Esophagus squamous epithelium (tissue), 5 donors: Measurements from ENCODE around the gene DNASE1L3. TPM values are rescaled to one million over a fixed set of nuclear protein-coding genes. Genes with fewer than 3 reads are reported as not detected.

Experiments
- DNase-seq: peaks from one replicate; lab custom pipeline; 2025; lab: John Stamatoyannopoulos, UW
- H3K27ac ChIP-seq, 4 donors: fragments of 200-600 bp; sonication (generic); one replicate each; pipeline ENCODE4 v1.5.1; 2016 to 2019; ENCODE audit warnings: mild to moderate bottlenecking in 1 of 4
- H3K27me3 ChIP-seq, 4 donors: fragments of 200-600 bp; sonication (generic); 1 replicate in 3 of 4; 2 replicates in 1 of 4; pipeline versions ENCODE4 v1.5.1 to v1.6.0; 2017 to 2021; ENCODE audit warnings: antibody characterized with exemption in 1 of 4
- H3K36me3 ChIP-seq, 3 donors: fragments of 200-600 bp; sonication (generic); one replicate each; pipeline ENCODE4 v1.5.1; 2016 to 2019
- H3K4me1 ChIP-seq, 3 donors: fragments of 200-600 bp; sonication (generic); one replicate each; pipeline ENCODE4 v1.5.1; 2017 to 2019
- H3K4me3 ChIP-seq, 4 donors: fragments of 200-600 bp; sonication (generic); 1 replicate in 3 of 4; 2 replicates in 1 of 4; pipeline ENCODE4 v1.5.1; 2016 to 2019; ENCODE audit warnings: mild to moderate bottlenecking in 2 of 4, moderate library complexity in 1 of 4
- H3K9me3 ChIP-seq, 3 donors: fragments of 200-600 bp; sonication (generic); one replicate each; pipeline ENCODE4 v1.5.1; 2016 to 2019
- CTCF ChIP-seq, 6 experiments: fragments of 450-650 bp in 4 of 6; fragments of 200-600 bp in 2 of 6; sonication (generic) in 2 of 6; IDR thresholded peaks; one replicate each; pipeline ENCODE4 v1.5.1; 2016 to 2019; ENCODE audit warnings: antibody characterized with exemption in 6 of 6, mild to moderate bottlenecking in 4 of 6, moderate library complexity in 4 of 6
- POLR2A ChIP-seq, 4 donors: fragments of 450-650 bp; IDR thresholded peaks; one replicate each; pipeline ENCODE4 v1.6.1; 2017; ENCODE audit warnings: antibody characterized with exemption in 4 of 4, mild to moderate bottlenecking in 4 of 4, moderate library complexity in 3 of 4
- WGBS, 2 donors: methylation state at CpG; one replicate each; pipeline ENCODE4 v1.1.5; 2018; 5-methylcytosine and 5-hydroxymethylcytosine counted together
- intact Hi-C: fragments of 100-400 bp; cut with DNase I; formaldehyde crosslinking; loops from one replicate; pipeline ENCODE4 v1.15.0; 2022
- total RNA-seq, 4 donors: library from RNA; depleted of rRNA; stranded (reverse); fragments of >200 nt; gene quantifications; one replicate each; pipeline ENCODE4 v1.1.0, GENCODE V29; 2016
- donor health status: DM: yes; HTN: yes; CAD: no.

DNASE1L3 gene
- total RNA-seq, 4 donors from 2014 or later = 8.3 to 15.3 (median 11.9) TPM

- no peak overlapping the region for H3K4me3 ChIP-seq
- TF ChIP-seq CTCF (IDR thresholded peaks at IDR 0.05) (peak in 5 of 6 experiments; percentile 67 to 88 (median 80)), POLR2A (IDR thresholded peaks at IDR 0.05) (no peak)
- no peaks in the 10 kb centered on the region for H3K9me3 ChIP-seq
- H3K27me3 ChIP-seq = no peaks in the 10 kb centered on the region
- intact Hi-C loops = no loop called here
- peaks cover 0 to 40% (median 15%) of the 10 kb centered on the region in 3 donors for H3K4me1 ChIP-seq
- DNase-seq = no peak
- H3K27ac ChIP-seq = peak overlapping the region in 3 of 4 donors; percentile 42 to 76 (median 43)
- WGBS, 2 donors = 78 to 89% methylated on average over 11 to 12 of the region's 16 CpGs
- peaks cover 0 to 89% (median 14%) of the 10 kb centered on the region in 3 donors for H3K36me3 ChIP-seq
These were observed 43.1 kb downstream of the DNASE1L3 start for GRCh38 chr3:58167431-58168351.

- Histone ChIP-seq H3K27ac (peak overlapping the region in 3 of 4 donors; percentile 63 to 84 (median 66)), H3K4me1 (peaks cover 0 to 48% (median 15%) of the 10 kb centered on the region in 3 donors), H3K36me3 (peaks cover 0 to 91% (median 7%) of the 10 kb centered on the region in 3 donors), H3K27me3 (no peaks in the 10 kb centered on the region), H3K4me3 (no peak overlapping the region), H3K9me3 (no peaks in the 10 kb centered on the region)
- WGBS, 2 donors = 80 to 84% methylated on average over 9 to 10 of the region's 16 CpGs
- intact Hi-C loops = no loop called here
- no peak for DNase-seq
- TF ChIP-seq CTCF (IDR thresholded peaks at IDR 0.05) = no peak
- TF ChIP-seq POLR2A (IDR thresholded peaks at IDR 0.05) = no peak
These were observed 45.6 kb downstream of the DNASE1L3 start for GRCh38 chr3:58164906-58165821.

GRCh38 chr3:58164199-58164879 lies 46.4 kb downstream of the DNASE1L3 start:
- no peaks in the 10 kb centered on the region for H3K9me3 ChIP-seq
- peaks cover 0 to 46% (median 15%) of the 10 kb centered on the region in 3 donors for H3K4me1 ChIP-seq
- no peak overlapping the region for H3K4me3 ChIP-seq
- 64 to 79% methylated on average over 7 to 9 of the region's 12 CpGs for WGBS, 2 donors
- no peak for TF ChIP-seq POLR2A (IDR thresholded peaks at IDR 0.05)
- no peak for TF ChIP-seq CTCF (IDR thresholded peaks at IDR 0.05)
- DNase-seq = no peak
- peak overlapping the region in 3 of 4 donors; percentile 63 to 84 (median 66) for H3K27ac ChIP-seq
- intact Hi-C loops = no loop called here
- peaks cover 0 to 88% (median 4%) of the 10 kb centered on the region in 3 donors for H3K36me3 ChIP-seq
- no peaks in the 10 kb centered on the region for H3K27me3 ChIP-seq

- intact Hi-C loops = no loop called here
These were observed 47.5 kb downstream of the DNASE1L3 start for GRCh38 chr3:58163234-58163633.

More at GRCh38 chr3:58163234-58163633, 47.5 kb downstream of the DNASE1L3 start:
- no peaks in the 10 kb centered on the region for H3K9me3 ChIP-seq
- no peak for DNase-seq
- no peak overlapping the region for H3K4me3 ChIP-seq
- H3K27me3 ChIP-seq = no peaks in the 10 kb centered on the region
- WGBS, 2 donors = 89 to 93% methylated on average over 8 to 11 of the region's 14 CpGs
- peaks cover 0 to 46% (median 15%) of the 10 kb centered on the region in 3 donors for H3K4me1 ChIP-seq
- H3K36me3 ChIP-seq = peaks cover 0 to 86% (median 5%) of the 10 kb centered on the region in 3 donors
- TF ChIP-seq CTCF (IDR thresholded peaks at IDR 0.05) = no peak
- TF ChIP-seq POLR2A (IDR thresholded peaks at IDR 0.05) = no peak
- peak overlapping the region in 3 of 4 donors; percentile 43 to 66 (median 63) for H3K27ac ChIP-seq
